HG03066 (cell line): ENCODE data around the gene CCDC137.

ENCODE experiments used
- ATAC-seq: cut with Tn5 transposase; IDR thresholded peaks from one replicate; pipeline ENCODE4 v1.9.1; 2021; ENCODE audit warnings: low read depth; ENCODE audit not compliant: unreplicated experiment

Gene CCDC137

DNA sequence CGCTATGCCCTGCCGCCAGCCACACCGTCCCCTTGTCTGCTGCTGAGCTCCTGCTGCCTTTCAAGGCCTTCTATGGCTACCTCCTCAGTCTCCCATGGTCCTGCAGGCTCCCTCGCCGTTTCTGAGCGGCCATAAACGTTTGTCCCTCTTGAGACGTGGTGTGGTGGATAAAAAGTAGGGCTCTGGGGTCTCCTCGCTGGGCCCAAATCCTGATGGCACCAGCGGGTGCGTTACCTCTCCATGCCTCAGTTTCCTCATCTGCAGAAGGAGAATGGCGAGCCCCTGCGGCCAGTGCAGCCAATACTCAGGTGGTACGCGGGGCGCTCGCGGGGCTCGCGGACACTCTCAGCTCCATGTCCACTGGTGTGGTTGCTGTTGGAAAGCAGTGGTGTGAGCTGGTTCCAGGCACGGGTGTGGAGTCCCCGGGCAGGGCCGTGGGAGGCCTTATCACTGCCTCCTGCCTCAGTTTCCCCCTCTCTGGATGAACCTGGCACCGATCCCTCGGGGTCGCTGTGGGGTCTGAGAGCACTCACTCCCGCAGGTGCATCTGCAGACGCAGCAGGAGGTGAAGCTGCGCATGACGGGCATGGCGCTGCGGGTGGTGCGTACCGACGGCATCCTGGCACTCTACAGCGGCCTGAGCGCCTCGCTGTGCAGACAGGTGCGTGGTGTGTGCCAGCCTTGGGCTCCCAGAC, 48.0 kb downstream of the CCDC137 start:
- ATAC-seq, result no peak

DNA sequence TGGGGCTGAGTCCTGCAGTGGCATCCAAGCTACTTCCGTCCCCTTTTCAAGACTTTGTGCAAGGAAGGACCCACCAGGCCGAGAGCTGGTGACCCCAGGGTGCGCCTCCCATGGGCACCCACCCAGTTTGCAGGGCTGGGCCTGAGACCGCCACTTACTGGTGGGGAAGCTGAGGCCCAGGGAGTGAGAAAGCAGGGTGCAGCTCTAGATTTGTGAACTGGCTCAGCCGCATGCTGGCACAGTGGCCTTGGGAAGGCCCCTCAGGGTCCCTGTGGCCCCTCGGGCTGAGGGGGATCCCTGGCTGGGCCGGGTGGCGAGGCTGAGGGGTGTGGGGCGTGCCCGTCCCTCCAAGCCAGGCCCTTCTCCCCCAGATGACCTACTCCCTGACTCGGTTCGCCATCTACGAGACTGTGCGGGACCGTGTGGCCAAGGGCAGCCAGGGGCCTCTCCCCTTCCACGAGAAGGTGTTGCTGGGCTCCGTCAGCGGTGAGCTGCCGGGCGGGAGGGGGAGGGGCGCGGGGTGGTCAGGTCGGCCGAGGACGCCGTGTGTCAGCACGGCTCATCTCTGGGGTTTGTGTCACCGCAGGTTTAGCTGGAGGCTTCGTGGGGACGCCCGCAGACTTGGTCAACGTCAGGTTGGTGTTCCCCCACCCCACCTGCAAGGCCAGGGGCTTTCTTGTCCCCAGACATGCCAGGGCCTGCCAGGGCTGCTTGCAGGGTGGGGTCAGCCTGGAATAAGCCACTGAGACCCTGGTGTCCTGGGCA, 48.8 kb downstream of the CCDC137 start:
- no peak for ATAC-seq

DNA sequence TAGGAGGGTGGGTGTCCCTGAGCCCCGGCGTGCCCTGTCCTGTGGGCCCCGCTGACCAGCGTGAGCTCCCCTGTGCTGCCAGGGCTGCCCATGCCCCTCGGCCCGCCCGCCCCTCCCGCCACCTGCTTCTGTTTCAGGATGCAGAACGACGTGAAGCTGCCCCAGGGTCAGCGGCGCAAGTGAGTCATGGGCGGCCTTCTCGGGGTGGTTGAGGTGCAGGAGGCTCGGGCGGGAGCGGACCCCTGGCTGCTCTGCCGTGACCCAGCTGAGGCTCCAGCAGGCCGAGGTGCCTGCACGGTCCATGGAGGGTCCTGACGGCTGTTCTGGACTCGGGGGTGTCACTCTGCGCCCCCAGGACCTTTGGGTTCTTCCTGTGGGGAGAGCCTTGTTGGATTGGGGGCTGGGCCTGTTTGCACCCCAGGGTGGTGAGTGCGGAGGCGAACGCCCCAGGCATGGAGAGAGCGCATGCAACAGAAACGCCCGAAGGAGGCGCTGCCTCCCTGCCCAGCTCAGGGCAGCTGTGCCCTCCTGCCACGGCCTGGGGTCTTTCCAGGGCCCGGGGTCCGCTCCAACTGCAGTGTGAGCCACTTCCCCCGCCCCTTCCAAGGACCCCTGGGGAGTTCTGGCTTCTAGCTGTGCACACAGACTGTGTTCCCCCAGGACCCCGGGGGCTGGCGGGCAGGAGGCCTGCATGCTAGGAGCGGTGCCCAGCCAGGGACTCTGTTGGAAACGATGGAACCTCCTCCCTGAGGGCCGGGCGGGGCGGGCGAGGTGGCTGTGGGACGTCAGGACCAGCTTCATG, 49.5 kb downstream of the CCDC137 start:
- no peak for ATAC-seq

DNA sequence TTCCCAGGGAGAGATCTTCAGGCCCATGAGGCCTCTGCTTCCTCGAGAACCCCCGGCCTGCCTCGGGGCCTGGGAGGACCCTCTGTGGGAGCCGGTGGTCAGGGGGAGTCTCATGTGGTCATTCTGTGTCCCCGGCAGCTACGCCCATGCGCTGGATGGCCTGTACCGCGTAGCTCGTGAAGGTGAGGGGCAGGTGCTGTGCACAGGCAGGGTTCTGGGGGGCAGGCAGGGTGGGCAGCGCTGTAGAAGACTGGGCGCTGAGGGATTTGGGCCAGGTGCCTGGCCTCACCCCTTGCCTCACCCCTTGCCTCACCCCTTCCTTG, 50.1 kb downstream of the CCDC137 start:
- ATAC-seq, result no peak

DNA sequence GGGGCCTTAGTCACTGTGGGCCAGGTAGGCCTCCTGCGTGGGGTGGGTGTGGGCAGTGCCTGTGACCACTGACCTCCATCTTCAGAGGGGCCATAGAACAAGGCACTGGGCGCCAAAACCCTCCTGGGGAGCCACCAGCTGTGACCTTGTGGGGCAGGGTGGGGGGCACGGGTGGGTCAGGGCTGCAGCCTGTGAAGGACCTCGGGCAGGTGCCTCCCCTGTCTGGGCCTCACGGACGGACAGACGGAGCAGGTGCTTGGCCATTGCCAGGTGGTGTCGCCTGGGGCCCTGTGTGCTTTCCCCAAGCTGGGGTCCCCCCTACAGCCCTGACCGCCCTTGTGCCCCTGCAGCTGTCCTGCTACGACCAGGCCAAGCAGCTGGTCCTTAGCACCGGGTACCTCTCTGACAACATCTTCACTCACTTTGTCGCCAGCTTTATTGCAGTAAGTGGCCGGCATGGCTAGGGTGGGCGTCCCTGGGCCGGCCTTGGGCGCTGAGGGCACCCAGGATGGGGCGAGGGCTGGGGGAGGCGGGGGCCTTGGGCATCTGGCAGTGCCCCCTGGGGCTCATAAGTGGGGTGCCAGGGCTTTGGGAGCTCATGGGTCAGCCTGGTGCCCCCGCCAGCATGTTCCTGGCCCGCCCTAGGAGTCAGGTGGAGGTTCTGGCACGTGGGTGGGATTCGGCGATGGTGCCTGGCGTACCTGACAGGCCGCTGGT, 50.7 kb downstream of the CCDC137 start:
- ATAC-seq, result no peak

DNA sequence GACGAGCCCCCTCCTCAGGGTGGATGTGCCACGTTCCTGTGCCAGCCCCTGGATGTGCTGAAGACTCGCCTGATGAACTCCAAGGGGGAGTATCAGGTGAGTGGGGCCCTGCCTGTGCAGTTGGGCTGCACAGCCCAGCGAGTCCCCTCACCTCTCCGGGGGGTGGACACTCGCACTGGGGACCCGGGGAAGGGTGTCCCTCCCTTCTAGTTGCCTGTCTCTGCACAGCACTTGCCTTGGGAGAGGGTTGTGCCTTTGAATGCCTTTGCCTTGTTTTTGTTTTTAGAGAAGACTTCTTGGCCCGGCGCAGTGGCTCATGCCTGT, 51.2 kb downstream of the CCDC137 start:
- ATAC-seq, result no peak

DNA sequence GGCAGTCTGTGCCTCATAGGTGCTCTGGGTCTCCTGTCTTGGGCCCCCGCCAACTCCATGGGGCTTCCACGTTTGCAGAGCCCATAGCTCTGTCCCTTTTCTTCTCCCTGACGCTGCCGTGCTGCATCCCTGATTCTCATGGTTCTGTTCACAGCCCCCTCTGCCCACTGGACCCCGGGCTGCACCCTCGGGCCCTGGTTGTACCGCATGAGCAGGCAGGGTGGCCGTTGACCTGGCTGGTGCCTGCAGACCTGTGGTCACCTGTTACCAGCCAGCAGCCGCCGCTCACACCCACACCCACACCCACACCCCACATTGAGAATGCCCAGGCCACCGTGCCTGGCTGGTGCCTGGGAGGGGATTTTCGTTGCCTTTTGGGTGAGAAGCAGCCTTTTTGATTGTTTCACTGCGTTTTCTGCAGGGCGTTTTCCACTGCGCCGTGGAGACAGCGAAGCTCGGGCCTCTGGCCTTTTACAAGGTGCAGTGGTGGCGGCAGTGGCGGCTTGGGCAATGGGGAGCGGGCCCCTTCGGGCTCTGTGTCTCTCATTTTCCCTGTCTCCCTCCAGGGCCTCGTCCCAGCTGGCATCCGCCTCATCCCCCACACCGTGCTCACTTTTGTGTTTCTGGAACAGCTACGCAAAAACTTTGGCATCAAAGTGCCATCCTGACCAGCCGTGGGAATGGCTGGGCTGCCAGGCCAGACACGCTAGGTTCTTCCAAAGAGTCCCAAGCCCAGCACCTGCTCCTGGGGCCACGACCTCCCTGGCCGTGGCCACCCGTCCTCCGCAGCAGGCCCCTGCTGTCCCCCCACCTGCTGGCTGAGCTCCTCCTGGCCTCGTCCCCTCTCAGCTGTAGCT, 53.1 kb downstream of the CCDC137 start:
- ATAC-seq, result no peak

DNA sequence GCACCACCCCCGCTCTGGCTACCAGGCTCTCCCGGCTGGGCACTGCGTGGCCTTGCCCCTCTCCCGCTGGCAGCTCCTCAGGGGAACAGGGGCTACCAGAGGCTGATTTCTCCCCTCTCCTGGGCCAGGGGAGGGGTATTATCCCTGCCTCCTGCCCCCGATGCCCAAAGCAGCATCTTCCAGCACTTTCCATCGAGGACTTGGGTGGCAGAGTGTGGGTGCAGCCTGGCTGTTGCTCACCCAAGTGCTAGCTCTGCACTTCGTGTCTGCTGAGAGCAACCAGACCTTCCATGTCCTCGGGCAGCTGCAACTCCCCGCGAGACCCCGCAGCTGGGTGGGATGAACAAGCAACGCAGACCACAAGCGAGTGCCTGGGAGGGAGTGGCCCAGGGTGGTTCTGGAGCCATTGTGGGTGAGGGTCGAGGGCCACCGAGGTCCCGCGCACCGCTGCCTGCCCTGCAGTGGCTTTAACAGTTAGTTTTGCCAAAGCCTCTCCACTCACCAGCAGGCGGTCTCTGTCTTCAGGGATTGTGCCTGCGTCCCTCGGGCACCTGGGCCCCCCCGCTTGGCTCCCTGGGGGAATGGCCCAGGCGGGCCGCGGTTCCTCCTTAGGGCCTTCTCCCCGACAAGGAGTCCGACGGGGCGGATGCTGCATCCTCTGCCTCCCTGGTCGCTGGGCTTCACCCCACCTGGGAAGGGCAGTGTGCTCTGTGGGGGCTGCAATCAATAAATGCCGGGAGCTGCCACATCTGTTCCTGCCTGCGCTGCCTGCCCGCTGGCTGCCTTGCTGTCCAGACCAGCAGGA, 53.9 kb downstream of the CCDC137 start:
- ATAC-seq, result no peak

DNA sequence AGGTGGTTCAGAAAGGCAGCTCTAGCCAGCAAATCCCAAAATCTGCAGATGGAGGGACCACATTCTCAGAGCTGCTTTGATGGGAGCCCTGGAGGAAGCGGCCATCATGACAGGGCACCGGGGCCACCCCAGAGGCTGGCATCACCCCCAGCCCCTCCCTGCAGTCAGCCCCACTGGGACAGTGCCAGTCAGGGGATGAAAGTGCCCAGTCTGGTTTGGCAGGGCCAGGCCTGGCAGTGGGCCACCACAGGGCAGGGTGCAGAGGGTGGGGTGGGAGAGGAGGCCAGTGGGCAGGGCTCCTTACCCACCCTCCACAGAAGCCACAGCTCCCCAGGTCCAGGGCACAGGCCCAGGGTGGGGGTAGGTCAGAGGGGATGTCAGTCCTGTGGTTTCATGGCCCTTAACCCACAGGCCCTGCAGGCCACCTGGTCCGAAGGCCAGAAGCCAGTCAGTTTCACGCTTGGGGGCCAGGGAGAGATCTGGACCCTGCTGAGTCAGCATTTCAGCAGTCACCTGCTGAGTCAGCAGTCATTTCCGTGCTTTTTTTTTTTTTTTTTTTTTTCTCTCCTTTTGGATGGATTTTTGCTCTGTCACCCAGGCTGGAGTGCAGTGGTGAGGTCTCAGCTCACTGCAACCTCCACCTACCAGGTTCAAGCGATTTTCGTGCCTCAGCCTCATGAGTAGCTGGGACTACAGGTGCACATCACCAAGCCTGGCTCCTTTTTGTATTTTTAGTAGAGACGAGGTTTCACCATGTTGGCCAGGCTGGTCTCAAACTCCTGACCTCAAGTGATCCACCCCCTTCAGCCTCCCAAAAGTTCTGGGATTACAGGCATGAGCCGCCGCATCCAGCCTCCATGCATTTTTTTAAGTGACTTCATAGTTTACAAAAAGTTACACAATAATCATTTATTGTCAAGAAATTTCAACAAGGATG, 55.9 kb downstream of the CCDC137 start:
- ATAC-seq, result no peak
